HG02678 (cell line): ENCODE measurements around the gene SCAMP1.

Experiments used
- ATAC-seq: cut with Tn5 transposase; IDR thresholded peaks from one replicate; pipeline ENCODE4 v1.9.1; 2021; ENCODE audit warnings: mild to moderate bottlenecking, moderate library complexity; ENCODE audit not compliant: unreplicated experiment

Gene SCAMP1

GRCh38 chr5:78511121-78511906, 150.9 kb downstream of the SCAMP1 start:
- no peak for ATAC-seq

DNA sequence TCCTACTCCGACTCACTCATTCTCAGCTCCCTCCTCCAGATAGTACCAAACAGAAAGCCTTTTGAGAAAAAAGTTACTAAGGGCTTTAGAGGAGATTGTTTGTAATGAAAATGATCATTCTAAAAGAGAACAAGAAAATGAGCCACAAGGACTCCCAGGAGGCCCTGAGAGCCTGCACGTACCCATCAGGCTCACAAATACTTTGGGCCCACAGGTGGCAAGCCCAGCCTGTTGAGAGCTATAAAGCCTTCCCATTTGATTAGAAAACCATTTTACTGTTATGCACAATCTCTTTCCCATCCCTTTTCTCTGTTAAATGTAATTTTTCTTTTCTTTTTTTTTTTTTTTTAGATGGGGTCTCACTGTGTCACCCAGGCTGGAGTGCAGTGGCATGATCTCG, 152.0 kb downstream of the SCAMP1 start:
- ATAC-seq = no peak

GRCh38 chr5:78513441-78513840, 153.0 kb downstream of the SCAMP1 start:
- ATAC-seq = no peak

GRCh38 chr5:78514427-78515330, 154.3 kb downstream of the SCAMP1 start:
- ATAC-seq = no peak

DNA sequence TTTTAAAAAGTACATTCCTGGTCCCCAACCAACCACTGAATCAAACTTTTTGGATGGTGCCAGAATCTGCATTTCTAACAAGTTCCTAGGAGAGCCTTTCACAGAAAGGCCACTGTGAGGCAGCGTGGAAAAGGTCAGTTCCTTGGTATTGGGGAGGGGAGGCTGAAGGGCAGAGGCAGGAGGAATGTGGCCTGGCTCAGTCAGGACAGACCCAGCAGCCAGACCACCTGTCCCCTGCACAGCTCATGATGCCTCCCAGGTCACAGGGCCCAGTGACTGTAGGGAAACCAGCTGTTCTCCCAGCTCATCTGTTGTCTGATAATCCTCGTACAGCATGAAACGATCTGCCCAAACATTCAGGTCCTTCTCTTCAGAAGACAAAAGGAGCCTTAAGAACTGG, 155.3 kb downstream of the SCAMP1 start:
- no peak for ATAC-seq

GRCh38 chr5:78518365-78519197, 158.2 kb downstream of the SCAMP1 start:
- no peak for ATAC-seq

DNA sequence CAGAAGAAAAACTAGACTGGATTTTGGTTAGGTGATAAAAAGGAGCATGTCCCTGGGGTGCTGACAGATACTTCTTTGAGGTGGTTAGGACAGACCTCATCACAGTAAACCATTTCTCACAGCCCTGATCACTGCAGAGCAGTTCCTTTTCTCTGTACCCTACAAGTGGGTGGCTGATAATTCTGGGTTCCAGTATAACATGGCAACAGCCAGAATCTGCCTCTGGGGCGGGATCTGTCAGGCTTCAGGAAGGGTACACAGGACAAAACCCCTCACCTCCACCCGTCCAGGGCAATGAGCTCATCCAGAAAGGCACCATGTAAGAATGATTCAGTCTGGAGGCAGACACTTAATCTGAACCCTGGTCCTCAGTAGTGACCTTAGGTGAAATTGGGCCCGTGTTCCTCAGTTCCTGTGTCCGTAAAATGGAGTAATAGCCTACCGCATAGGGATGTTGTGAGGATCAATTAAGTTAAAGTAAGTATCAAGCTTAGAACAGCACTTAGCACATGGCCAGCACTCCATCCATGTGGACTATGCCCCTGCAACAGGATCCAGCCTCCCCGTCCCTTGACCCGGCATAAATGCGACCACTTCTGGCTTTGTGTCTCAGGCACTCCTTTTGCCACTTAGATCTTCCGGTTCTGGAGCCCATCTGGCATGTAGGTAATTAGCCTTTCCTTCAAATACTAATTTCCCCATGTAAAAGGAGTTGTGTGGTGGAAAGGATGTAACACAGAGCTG, 159.0 kb downstream of the SCAMP1 start:
- ATAC-seq = peak; percentile 61

GRCh38 chr5:78521455-78521854, 161.0 kb downstream of the SCAMP1 start:
- ATAC-seq = no peak

DNA sequence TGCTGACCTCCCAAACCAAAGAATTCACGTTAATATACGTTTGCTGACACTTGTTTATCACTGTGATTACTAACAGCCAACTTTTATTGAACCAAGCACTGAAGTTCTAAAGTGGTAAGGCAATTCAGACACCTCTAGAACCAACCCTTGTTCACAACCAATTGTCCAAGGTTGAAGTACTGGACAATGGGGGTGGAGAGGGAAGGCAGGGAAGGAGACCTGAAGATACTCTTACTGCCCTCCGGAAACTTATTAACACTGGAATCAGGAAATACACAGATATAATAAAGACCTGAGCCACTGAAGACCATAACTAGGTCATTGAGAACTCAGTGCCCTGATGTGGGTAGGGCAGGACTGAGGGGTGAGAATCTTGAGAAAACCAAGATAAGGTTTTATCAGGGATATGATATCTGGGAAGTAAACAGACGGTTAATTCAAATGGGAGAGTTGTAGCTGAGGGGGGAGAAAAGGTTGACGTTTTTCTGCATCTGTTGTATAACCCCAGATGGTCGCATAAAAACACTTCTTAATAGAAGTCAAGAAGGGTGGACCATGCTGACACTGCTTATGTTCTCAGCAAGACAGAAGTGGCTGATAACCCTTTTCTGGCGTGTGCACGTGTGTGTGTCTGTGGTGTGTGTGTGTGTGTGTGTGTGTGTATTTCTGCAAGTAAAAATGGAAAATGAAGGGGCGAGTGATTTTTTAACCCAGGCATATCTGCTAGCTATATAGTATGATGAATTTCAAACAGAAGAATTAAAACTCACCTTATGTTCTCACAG, 162.3 kb downstream of the SCAMP1 start:
- no peak for ATAC-seq

- ATAC-seq = no peak
These were observed 163.1 kb downstream of the SCAMP1 start for GRCh38 chr5:78523314-78524193.

GRCh38 chr5:78526049-78526525, 165.7 kb downstream of the SCAMP1 start:
- no peak for ATAC-seq

DNA sequence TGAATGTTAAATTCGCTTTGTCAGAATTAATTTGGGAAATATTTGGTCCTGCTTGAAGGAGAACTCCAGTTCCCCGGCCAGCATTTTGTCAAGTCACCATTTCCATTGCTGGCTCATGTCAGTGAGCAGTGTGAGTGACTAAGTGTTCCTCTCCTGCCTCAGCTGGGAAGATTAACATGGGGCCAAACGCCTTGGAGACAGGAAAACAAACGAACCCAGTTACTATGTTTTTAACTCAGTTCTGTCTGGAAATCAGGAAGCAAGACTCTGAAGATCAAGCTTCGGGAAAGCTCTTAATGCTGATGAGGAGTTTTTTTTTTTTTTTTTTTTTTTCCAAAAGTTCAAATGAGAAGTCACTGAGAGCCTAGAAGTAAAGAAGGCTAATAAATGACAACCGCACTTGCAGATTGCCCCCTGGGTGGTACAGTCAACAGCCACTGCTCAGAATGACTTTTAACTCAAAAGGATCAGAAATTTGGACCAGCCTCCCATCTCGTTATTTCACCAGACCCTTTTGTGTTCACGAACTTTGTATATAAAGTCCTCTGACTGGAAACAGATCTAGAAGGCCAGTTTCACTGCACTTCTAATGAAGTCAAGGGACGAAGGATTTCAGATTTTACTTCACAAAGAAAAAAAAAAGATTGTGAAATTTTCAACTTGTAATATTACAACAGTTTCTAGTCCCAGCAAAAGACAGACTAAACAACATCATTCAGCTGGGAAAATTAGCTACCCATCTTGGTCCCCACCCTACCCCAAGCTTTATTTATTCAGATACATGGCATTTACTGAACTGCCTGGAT, 166.8 kb downstream of the SCAMP1 start:
- ATAC-seq = no peak

GRCh38 chr5:78527925-78528324, 167.5 kb downstream of the SCAMP1 start:
- ATAC-seq = no peak
